WI38 (cell line): ENCODE measurements around the gene RHEX.

Experiments
- H3K4me3 ChIP-seq: 2 replicates; pipeline ENCODE4 v1.5.1; 2011; ENCODE audit warnings: low read depth, mild to moderate bottlenecking, control low read depth, low read length
- TF ChIP-seq, protein P1 (sequence below): IDR thresholded peaks from 2 replicates; pipeline ENCODE4 v1.5.1; 2012; ENCODE audit warnings: low read depth, mild to moderate bottlenecking, control low read depth, low read length

The RHEX gene

DNA sequence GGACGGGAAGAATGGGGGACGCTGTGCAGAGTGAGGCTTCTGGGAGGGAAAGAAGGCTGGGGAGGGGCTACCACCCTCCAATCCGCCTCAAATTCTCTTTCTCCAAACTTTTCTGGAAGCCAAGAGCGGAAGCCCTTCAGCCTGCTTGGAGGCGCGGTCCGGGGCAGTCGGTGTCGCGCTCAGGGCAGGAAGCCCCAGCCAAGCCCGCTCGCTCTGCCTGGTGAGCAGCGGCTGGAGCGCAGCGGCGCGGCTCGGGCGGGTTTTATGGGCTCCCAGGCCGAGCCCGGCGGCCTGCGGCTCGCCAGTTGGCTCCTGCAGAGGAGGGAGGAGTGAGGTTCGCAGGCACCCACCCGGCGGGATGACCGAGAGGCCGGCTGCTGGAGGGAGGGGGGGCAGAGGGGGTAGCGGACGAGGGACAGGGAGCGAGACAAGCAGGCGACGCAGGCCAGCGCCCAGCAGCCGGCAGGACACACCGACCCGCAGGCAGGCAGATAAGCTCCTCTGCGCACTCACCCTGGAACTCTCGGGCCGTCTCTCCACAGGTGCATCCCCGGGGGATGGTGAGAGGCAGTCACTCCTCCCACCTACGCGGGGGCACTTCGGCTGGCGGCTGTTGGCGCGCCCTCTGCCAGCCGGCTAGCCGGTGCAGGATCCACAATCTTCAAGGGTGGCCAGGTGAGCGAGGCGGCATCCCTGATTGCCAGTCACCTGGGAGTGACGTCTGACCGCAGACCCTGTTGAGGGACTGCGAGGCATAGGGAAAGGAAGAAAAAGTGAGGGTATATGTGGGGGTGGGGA lies 64.4 kb downstream of the RHEX start, which contains the start of gene AVPR1B:
AVPR1B (minus strand) TSS at position 238 of the 798 bp plus-strand sequence. CDS start 498 bp downstream, outside the sequence.
- no peak within 1 kb of the TSS for H3K4me3 ChIP-seq
- TF ChIP-seq, protein P1, sequence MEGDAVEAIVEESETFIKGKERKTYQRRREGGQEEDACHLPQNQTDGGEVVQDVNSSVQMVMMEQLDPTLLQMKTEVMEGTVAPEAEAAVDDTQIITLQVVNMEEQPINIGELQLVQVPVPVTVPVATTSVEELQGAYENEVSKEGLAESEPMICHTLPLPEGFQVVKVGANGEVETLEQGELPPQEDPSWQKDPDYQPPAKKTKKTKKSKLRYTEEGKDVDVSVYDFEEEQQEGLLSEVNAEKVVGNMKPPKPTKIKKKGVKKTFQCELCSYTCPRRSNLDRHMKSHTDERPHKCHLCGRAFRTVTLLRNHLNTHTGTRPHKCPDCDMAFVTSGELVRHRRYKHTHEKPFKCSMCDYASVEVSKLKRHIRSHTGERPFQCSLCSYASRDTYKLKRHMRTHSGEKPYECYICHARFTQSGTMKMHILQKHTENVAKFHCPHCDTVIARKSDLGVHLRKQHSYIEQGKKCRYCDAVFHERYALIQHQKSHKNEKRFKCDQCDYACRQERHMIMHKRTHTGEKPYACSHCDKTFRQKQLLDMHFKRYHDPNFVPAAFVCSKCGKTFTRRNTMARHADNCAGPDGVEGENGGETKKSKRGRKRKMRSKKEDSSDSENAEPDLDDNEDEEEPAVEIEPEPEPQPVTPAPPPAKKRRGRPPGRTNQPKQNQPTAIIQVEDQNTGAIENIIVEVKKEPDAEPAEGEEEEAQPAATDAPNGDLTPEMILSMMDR, result no peak

DNA sequence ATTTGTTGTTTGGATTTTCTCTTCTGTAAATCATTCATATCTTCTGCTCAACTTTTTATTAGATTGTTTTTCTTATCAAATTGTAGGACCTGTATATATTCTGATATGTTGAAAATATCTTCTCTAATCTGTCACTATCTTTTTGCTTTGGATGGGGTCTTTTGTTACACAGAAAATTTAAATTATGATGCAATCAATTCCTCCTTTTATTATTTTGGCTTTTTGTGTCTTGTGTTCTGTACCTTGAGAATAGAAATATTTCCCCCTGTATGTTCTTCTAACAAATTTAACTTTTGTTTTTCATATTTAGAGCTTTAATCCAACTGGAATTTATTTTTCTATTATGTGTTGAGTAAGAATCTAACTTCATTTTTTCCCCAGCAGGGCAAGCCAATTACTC lies 67.4 kb downstream of the RHEX start:
- TF ChIP-seq, protein P1, result no peak
- no peak overlapping the region for H3K4me3 ChIP-seq

- TF ChIP-seq, protein P1, result no peak
- H3K4me3 ChIP-seq, result no peak overlapping the region
These were observed 68.3 kb downstream of the RHEX start for GRCh38 chr1:206121269-206121668.

DNA sequence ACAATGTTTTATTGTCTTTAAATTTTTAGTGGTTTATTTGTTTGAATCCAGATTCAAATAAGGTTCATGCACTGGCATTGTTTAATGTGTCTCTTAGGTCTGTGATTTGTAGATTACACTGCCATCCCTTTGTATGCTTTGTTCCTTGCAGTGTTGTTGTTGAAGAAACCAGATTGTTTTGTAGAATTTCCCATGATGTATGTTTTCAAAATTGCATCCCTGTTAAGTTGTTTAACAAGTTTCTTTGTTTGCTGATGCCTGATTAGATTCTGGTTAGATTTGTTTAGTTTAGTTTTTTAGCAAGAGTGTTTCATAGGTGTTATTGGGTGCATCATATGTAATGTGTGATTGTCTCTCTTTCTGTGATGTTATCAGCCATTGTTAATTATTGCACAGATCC lies 69.7 kb downstream of the RHEX start:
- TF ChIP-seq, protein P1, result no peak

GRCh38 chr1:206125346-206125745 lies 72.4 kb downstream of the RHEX start:
- TF ChIP-seq, protein P1, result no peak
- no peak overlapping the region for H3K4me3 ChIP-seq

More for the DNA sequence above, 69.7 kb downstream of the RHEX start:
- H3K4me3 ChIP-seq, result no peak overlapping the region

- H3K4me3 ChIP-seq, result no peak overlapping the region
- TF ChIP-seq, protein P1, result no peak
These were observed 74.4 kb downstream of the RHEX start for GRCh38 chr1:206127336-206127735.

DNA sequence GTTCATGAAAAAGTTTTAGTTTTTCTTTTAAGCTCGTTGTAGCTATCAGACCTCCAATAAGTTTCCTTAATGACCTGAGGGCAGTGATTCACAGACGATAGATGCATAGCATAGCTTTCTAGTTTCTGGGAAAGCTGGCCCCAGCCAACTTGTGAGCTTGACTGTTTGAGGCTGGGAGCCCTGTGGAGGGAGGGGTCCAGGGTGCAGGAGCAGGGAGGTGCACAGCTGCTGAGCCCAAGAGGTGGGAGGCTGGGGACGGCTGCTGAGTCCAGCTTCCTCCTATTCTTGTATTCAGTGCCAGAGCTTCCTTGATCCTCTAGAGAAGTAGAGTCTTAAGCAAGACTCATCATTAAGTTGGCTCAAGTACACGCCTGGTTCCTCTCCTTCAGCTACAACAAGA lies 75.2 kb downstream of the RHEX start:
- H3K4me3 ChIP-seq, result no peak overlapping the region
- TF ChIP-seq, protein P1, result no peak
